Measurements from ENCODE around the gene UQCC2. TPM values are rescaled to one million over a fixed set of nuclear protein-coding genes. Genes with fewer than 3 reads are reported as not detected.

UQCC2 gene
- polyA plus RNA-seq, 1 of the 3 experiments (the other 2 are of a cell fraction), result 59.0 TPM

DNA sequence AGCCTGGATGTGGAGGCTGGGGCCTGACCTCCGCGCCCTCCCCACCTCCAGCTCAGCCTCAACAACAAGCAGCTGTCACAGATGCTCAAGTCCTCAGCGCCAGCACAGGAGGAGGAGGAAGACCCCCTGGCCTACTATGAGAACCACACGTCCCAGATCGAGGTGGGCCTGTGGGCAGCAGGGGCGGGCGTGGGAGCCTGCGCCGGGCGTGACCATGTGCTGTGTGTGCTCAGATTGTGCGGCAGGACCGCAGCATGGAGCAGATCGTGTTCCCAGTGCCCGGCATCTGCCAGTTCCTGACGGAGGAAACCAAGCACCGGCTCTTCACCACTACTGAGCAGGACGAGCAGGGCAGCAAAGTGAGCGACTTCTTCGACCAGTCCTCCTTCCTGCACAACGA, 23.5 kb downstream of the UQCC2 start:
- CTCF ChIA-PET, result interaction anchor here (0.6 to 2.3 kb wide), 4 partner anchors 13 to 160 kb away, joined by 3 to 10 read pairs (median 6); no protein-coding TSS in a partner anchor
- TF ChIP-seq MXI1 (IDR thresholded peaks at IDR 0.05; ENCODE audit: low read depth, low read length) (no peak), POLR2AphosphoS5 (IDR thresholded peaks at IDR 0.05; ENCODE audit: low read depth, low read length) (no peak), FOXM1 (IDR thresholded peaks at IDR 0.05; ENCODE audit: low read depth) (no peak)
- TF ChIP-seq, protein P1, sequence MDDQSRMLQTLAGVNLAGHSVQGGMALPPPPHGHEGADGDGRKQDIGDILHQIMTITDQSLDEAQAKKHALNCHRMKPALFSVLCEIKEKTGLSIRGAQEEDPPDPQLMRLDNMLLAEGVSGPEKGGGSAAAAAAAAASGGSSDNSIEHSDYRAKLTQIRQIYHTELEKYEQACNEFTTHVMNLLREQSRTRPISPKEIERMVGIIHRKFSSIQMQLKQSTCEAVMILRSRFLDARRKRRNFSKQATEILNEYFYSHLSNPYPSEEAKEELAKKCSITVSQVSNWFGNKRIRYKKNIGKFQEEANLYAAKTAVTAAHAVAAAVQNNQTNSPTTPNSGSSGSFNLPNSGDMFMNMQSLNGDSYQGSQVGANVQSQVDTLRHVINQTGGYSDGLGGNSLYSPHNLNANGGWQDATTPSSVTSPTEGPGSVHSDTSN (IDR thresholded peaks at IDR 0.05), result no peak
- TF ChIP-seq, protein P2, sequence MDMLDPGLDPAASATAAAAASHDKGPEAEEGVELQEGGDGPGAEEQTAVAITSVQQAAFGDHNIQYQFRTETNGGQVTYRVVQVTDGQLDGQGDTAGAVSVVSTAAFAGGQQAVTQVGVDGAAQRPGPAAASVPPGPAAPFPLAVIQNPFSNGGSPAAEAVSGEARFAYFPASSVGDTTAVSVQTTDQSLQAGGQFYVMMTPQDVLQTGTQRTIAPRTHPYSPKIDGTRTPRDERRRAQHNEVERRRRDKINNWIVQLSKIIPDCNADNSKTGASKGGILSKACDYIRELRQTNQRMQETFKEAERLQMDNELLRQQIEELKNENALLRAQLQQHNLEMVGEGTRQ (IDR thresholded peaks at IDR 0.05; ENCODE audit: borderline replicate concordance, low read depth, low read length), result no peak
- POLR2A ChIA-PET, result no interaction called here
- Histone ChIP-seq H3K9me2 (no peaks in the 10 kb centered on the region), H3K4me3 (ENCODE audit: low read depth in 2 of 2, low read length in 1 of 2) (no peak overlapping the region), H3K4me2 (no peak overlapping the region), H3K9ac (no peak overlapping the region), H4K20me1 (ENCODE audit: insufficient read depth) (no peaks in the 10 kb centered on the region), H3F3A (replicated peaks; ENCODE audit: insufficient read depth) (no peaks in the 10 kb centered on the region), H3K27ac (ENCODE audit: low read depth in 2 of 2, low read length in 1 of 2) (no peak overlapping the region), H3K36me3 (replicated peaks in 1 of 2; ENCODE audit: control insufficient read depth in 1 of 2, insufficient read depth in 2 of 2, low read length in 1 of 2) (no peaks in the 10 kb centered on the region), H3K27me3 (ENCODE audit: insufficient read depth) (no peaks in the 10 kb centered on the region), H3K9me3 (no peaks in the 10 kb centered on the region), H3K4me1 (ENCODE audit: control insufficient read depth in 1 of 2, insufficient read depth in 2 of 2, low read depth in 1 of 2, low read length in 1 of 2) (no peaks in the 10 kb centered on the region; a peak in 1 of 4 replicates), H3K79me2 (ENCODE audit: insufficient read depth) (no peaks in the 10 kb centered on the region), H2AFZ (ENCODE audit: low read depth) (no peak overlapping the region)
- DNase-seq, result peak; percentile 15
- WGBS (ENCODE audit: low lambda C conversion rate), result 96% methylated on average over 17 of the region's 20 CpGs

DNA sequence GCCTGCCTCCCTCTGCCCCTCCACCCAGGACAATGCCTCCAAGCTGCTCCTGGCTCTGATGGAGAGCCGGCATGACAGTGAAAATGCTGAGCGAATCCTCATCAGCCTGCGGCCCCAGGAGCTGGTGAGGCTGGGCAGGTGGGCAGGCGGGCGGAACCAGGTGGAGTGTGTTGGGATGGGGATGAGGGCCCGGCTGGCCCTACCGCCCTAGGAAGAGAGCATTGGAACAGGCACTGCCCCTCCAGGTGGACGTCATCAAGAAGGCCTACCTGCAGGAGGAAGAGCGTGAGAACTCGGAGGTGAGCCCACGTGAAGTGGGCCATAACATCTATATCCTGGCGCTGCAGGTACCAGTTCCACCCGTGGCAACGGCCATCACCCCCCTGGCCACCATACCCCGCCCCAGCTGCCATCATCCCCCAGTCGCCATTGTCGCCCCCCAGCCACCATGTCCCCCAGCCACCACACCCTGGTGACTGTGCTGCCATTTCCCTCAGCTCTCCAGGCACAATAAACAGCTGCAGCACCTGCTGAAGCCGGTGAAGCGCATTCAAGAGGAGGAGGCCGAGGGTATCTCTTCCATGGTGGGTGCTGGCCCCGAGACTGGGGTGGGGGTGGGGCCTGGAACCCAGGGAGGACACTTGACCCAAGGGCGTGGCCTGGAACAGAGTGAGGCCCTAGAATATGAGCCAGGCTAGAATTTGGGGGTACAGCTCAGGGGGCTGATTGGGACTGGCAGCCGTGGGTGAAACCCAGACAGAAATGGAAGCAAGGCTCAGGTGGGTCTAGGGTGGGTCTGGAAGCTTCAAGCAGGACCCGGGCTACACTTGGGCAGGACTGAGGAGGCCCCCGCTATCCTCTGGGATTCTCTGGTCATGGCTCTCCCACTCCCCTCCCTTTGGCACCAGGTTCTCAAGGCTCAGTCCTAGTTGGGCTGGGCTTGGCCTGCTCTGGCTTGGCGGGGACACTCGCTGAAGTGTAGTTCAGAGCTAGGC, 24.2 kb downstream of the UQCC2 start:
- Histone ChIP-seq H3F3A (replicated peaks; ENCODE audit: insufficient read depth) (no peaks in the 10 kb centered on the region), H3K4me2 (no peak overlapping the region), H2AFZ (ENCODE audit: low read depth) (no peak overlapping the region), H4K20me1 (ENCODE audit: insufficient read depth) (no peaks in the 10 kb centered on the region), H3K9me2 (no peaks in the 10 kb centered on the region), H3K79me2 (ENCODE audit: insufficient read depth) (no peaks in the 10 kb centered on the region), H3K9me3 (no peaks in the 10 kb centered on the region), H3K4me1 (ENCODE audit: control insufficient read depth in 1 of 2, insufficient read depth in 2 of 2, low read depth in 1 of 2, low read length in 1 of 2) (no peaks in the 10 kb centered on the region; a peak in 1 of 4 replicates), H3K27me3 (ENCODE audit: insufficient read depth) (no peaks in the 10 kb centered on the region), H3K36me3 (replicated peaks in 1 of 2; ENCODE audit: control insufficient read depth in 1 of 2, insufficient read depth in 2 of 2, low read length in 1 of 2) (no peaks in the 10 kb centered on the region), H3K9ac (no peak overlapping the region), H3K4me3 (ENCODE audit: low read depth in 2 of 2, low read length in 1 of 2) (no peak overlapping the region), H3K27ac (ENCODE audit: low read depth in 2 of 2, low read length in 1 of 2) (no peak overlapping the region)
- ChIA-PET POLR2A (interaction anchor here (0.7 to 1.4 kb wide), 3 partner anchors 8 to 24 kb away, joined by 3 to 4 read pairs (median 3); no protein-coding TSS in a partner anchor), CTCF (interaction anchor here (0.6 to 2.3 kb wide), 3 partner anchors 13 to 160 kb away, joined by 3 to 10 read pairs (median 9); no protein-coding TSS in a partner anchor)
- peak; percentile 27 for DNase-seq
- 95% methylated on average over 19 of the region's 27 CpGs for WGBS (ENCODE audit: low lambda C conversion rate)
- TF ChIP-seq, protein P3, sequence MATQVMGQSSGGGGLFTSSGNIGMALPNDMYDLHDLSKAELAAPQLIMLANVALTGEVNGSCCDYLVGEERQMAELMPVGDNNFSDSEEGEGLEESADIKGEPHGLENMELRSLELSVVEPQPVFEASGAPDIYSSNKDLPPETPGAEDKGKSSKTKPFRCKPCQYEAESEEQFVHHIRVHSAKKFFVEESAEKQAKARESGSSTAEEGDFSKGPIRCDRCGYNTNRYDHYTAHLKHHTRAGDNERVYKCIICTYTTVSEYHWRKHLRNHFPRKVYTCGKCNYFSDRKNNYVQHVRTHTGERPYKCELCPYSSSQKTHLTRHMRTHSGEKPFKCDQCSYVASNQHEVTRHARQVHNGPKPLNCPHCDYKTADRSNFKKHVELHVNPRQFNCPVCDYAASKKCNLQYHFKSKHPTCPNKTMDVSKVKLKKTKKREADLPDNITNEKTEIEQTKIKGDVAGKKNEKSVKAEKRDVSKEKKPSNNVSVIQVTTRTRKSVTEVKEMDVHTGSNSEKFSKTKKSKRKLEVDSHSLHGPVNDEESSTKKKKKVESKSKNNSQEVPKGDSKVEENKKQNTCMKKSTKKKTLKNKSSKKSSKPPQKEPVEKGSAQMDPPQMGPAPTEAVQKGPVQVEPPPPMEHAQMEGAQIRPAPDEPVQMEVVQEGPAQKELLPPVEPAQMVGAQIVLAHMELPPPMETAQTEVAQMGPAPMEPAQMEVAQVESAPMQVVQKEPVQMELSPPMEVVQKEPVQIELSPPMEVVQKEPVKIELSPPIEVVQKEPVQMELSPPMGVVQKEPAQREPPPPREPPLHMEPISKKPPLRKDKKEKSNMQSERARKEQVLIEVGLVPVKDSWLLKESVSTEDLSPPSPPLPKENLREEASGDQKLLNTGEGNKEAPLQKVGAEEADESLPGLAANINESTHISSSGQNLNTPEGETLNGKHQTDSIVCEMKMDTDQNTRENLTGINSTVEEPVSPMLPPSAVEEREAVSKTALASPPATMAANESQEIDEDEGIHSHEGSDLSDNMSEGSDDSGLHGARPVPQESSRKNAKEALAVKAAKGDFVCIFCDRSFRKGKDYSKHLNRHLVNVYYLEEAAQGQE (IDR thresholded peaks at IDR 0.05; ENCODE audit: low read depth, low read length), result no peak
- TF ChIP-seq YY1 (IDR thresholded peaks at IDR 0.05; ENCODE audit: low read depth) (no peak), FOSL2 (IDR thresholded peaks at IDR 0.05; ENCODE audit: borderline replicate concordance, low read depth) (no peak), RFX5 (IDR thresholded peaks at IDR 0.05; ENCODE audit: low read length) (no peak), NFIC (IDR thresholded peaks at IDR 0.05; ENCODE audit: borderline replicate concordance) (no peak), JUND (IDR thresholded peaks at IDR 0.05) (no peak)
- TF ChIP-seq, protein P4, sequence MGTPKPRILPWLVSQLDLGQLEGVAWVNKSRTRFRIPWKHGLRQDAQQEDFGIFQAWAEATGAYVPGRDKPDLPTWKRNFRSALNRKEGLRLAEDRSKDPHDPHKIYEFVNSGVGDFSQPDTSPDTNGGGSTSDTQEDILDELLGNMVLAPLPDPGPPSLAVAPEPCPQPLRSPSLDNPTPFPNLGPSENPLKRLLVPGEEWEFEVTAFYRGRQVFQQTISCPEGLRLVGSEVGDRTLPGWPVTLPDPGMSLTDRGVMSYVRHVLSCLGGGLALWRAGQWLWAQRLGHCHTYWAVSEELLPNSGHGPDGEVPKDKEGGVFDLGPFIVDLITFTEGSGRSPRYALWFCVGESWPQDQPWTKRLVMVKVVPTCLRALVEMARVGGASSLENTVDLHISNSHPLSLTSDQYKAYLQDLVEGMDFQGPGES (IDR thresholded peaks at IDR 0.05; ENCODE audit: low read depth, low read length), result no peak

All from SK-N-SH (cell line).